PC-3 (cell line): Measurements from ENCODE around the gene SEC14L6.

Experiments
- EZH2 ChIP-seq: fragments of 300-600 bp; sonication (generic); IDR thresholded peaks from one replicate; pipeline ENCODE4 v1.6.1; 2017; ENCODE audit warnings: antibody characterized with exemption, mild to moderate bottlenecking, low read length; ENCODE audit not compliant: unreplicated experiment
- EZH2phosphoT487 ChIP-seq: fragments of 300-600 bp; sonication (generic); IDR thresholded peaks from 2 replicates; pipeline ENCODE4 v1.6.1; 2018; ENCODE audit warnings: mild to moderate bottlenecking, antibody characterized with exemption, low read length, borderline replicate concordance

GRCh38 chr22:30562366-30562765, 15.8 kb upstream of the SEC14L6 start:
- TF ChIP-seq EZH2phosphoT487 (no peak), EZH2 (no peak)
